GM18867 (cell line): ENCODE measurements around the gene OPN4.

Source experiments
- ATAC-seq: cut with Tn5 transposase; IDR thresholded peaks from one replicate; pipeline ENCODE4 v1.9.1; 2021; ENCODE audit warnings: mild to moderate bottlenecking, moderate library complexity; ENCODE audit not compliant: unreplicated experiment

OPN4 gene

GRCh38 chr10:86677374-86677773 is 23.0 kb downstream of the OPN4 start:
- ATAC-seq: no peak

GRCh38 chr10:86678999-86679792 is 24.8 kb downstream of the OPN4 start:
- ATAC-seq: no peak

- ATAC-seq: no peak
Observed at GRCh38 chr10:86681047-86681446, 26.7 kb downstream of the OPN4 start.

GRCh38 chr10:86681722-86682386 is 27.5 kb downstream of the OPN4 start:
- no peak for ATAC-seq

GRCh38 chr10:86682675-86683074 is 28.3 kb downstream of the OPN4 start:
- ATAC-seq: no peak

DNA sequence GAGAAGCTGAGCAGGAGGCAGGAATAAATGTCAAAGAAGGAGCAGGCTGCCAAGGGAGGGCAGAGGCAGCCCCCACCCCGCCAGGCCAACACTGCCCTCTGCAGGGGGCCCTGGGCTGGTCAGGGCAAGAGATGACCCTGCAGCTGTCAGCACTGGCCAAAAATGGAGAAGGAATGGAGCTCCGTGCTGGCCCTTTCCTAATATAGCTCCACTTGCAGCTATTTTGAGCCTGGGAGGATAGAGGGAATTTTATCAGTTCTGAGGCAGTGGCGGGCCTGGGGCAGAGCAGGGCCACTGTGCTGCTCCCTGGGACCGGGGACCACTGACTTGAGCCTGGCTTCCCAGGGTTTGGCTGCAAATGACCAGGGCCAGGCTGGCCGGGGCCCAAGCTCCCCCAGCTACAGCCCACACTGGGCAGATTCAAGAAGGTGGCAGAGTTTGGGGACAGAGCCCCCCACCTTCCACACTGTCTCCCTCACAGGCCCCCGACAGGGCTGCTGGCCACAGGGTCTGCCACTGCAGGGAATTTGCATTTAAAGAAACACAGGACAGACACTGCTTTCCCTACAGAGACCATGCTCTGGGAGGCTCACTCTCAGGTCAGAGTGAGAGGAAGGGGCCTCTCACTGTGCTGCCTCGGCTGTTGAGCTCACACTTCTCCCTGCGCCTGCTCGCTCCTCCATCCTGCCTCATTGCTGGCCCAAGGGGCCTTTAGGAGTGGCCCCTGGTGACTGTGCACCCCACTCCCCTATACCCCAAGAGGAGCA is 30.2 kb downstream of the OPN4 start:
- no peak for ATAC-seq

DNA sequence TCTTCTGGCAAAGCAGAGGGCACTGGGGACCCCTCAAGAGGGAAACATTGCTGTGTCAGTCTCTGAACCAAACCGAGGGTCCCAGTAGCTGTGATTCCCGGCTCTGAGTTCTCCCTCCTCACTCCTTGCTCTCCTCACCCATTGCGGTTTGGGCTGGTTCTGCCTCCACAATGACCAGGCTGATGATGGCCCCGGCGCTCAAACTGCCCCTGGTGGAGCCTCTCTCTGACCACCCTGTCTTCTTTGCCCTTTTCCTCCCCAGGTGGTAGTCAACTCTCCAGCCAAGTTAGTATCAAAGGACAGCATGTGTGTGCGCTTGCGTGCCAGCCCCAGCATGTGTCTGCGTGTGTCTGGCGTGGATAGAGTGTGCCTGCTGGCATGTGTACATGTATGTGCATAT is 31.1 kb downstream of the OPN4 start:
- ATAC-seq: no peak

DNA sequence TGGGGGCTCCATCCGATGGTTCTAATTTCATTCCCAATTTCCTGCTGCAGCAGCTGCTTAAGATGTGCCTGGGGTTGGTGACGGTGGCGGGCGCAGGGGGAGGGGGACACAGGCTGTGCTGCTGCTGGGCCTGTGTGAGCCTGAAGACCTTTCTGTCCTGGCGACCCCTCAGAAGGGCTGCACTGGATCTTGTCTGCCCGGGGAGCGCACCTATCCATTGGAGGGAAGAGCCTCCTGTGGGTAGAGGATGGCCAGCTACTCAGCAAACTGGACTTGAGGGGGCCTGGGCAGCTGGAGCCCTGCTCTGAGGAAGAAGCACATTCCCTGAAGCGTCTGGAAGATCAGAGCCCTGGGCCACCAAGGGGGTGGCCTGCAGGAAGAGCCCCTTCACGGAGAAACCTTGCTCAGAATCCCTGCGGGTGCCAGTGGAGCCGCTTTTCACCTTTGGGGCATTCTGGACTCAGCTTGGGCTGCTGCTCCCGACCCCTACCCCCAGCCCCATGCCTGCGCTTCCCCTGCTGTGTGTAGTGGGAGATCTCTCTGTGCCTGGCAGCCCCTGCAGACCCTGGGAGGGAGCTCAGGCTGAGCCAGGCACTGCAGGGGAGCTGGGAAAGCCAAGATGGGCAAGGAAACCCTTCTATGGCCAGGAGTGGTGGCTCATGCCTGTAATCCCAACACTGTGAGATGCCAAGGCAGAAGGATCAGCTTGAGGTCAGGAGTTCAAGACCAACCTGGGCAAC is 31.7 kb downstream of the OPN4 start:
- ATAC-seq: no peak

DNA sequence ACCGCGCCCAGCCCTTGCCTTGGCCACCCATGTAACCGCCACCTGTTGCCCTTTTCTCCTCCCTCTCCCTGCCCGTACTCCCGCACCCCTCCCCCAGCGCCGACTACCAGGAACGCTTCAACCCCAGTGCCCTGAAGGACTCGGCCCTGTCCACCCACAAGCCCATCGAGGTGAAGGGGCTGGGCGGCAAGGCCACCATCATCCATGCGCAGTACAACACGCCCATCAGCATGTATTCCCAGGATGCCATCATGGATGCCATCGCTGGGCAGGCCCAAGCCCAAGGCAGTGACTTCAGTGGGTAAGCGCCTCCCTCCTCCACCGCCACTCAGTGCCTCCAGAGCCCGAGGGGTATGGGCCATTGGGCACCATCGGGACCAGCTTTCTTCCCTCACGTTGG is 32.6 kb downstream of the OPN4 start:
- no peak for ATAC-seq

DNA sequence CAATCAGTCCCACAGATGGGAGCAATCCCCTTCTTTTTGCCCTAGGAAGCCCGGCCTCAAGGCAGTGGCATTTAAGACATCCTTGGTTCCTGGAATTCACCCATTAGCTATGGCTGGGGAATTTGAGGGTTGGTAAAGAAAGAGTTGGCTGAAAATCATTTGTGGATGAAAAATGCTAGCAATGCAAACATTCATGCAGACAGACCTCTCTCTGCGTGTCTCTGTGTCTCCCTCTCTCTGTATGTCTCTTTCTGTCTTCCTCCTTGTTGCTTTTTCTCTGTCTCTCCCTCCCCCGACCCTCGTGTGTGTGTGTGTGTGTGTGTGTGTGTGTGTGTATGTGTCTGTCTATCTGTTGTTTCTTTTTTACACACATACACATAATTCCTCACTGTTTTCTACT is 33.4 kb downstream of the OPN4 start:
- no peak for ATAC-seq

DNA sequence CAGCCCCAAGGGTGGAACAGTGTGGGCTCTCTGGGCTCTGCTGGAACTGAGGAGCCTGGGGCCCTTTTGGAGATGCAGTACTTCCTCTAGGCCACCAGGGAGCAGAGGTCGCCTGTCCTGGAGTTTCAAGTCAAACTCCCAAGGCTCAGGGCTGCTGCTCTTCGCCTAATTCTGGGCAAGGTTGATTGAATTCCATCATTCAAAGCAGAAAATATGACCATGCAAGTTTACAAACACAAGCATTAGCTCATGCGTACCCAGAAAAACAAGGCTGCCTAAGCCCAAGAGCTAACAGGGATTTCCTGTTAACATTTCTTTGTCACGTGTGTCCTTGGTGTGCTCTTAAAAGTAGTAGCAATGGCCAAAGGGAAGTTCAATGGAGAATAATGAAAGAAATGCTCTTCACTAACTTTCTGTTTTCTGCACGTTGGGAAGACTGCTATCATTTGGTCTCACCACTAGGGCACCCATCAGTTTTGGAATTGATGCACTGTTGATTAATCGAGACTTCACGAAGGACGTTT is 34.1 kb downstream of the OPN4 start:
- peak; percentile 85 for ATAC-seq

DNA sequence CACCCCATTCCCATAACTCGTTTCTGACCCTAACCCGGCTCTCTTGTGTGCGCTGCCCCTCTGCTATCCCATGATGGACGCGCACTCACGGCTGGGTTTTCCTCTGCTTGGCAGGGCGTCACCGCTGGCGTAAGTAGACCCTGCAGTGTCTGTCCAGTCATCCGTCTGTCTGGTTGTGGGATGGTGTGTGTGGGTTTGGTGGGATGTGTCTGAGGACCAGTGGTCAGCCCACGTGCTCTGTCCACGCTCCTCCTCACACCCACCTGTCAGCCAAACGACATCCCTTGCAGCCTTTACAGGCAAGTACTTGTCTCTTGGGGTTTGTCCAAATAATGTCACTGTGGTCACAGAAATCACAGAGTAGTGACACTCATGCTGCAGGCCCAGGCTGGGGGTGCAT is 34.8 kb downstream of the OPN4 start:
- ATAC-seq: no peak

DNA sequence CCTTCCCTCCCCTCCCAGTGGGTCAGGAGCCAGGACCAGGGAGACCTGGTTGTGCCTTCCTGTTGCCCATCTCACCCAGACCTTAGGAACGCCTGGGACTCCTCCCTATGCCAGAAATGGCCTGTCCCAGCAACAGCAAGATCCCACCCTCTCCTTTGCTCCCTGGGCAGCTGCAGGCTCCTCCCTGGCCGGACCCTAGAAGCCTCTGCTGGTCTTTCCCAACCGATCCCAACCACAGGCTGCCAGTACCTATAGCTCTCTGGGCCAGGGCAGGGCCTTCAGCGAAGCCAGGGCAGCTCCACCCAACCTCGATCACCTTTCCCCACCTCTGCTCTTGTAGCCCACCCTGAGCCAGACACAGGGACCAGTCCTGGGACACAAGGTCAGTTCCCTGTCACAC is 35.9 kb downstream of the OPN4 start:
- no peak for ATAC-seq

- ATAC-seq: no peak
Observed at GRCh38 chr10:86690657-86691084, 36.3 kb downstream of the OPN4 start.

GRCh38 chr10:86691333-86692022 is 37.1 kb downstream of the OPN4 start:
- ATAC-seq: no peak

GRCh38 chr10:86692023-86692514 is 37.7 kb downstream of the OPN4 start:
- ATAC-seq: no peak

DNA sequence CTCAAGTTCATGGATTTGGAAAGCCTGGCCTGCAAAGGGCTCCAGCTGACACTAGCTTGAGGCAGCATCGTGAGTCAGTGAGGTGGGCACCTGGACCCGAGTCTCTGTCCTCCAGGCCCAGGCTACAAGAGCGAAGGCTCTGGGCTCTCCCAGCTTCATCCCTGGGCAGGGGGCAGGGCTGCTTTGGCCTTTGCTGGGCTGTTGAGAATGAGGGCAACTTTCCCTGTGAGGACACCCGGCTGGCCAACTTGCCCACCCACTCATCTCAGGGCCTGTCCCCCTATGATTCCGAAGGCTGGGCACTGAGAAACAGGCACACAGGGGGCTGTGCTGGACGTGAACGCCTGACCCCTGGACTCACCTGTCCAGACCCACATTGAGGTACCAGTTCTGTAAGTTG is 38.3 kb downstream of the OPN4 start:
- no peak for ATAC-seq

- no peak for ATAC-seq
Observed at GRCh38 chr10:86693275-86693674, 38.9 kb downstream of the OPN4 start.

- ATAC-seq: peak; percentile 63
Observed at GRCh38 chr10:86693721-86694369, 39.5 kb downstream of the OPN4 start.
